Stimulated activated CD8-positive, alpha-beta memory T cell treated with anti-CD3 and anti-CD28 coated beads, Interleukin-15, amount 100 ng/mL, for 1 hour (primary cell): Measurements from ENCODE around the gene EFCAB10.

Experiments used
- DNase-seq: peaks from one replicate; pipeline ENCODE4 v3.0.0-alpha.2; 2020; ENCODE audit warnings: low read depth

Gene EFCAB10, protein sequence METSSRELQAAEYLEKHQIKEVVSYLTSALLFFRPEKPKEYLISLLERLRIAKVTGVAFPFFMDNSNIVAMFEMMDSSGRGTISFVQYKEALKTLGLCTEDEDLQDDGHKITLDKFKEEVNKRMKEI

DNA sequence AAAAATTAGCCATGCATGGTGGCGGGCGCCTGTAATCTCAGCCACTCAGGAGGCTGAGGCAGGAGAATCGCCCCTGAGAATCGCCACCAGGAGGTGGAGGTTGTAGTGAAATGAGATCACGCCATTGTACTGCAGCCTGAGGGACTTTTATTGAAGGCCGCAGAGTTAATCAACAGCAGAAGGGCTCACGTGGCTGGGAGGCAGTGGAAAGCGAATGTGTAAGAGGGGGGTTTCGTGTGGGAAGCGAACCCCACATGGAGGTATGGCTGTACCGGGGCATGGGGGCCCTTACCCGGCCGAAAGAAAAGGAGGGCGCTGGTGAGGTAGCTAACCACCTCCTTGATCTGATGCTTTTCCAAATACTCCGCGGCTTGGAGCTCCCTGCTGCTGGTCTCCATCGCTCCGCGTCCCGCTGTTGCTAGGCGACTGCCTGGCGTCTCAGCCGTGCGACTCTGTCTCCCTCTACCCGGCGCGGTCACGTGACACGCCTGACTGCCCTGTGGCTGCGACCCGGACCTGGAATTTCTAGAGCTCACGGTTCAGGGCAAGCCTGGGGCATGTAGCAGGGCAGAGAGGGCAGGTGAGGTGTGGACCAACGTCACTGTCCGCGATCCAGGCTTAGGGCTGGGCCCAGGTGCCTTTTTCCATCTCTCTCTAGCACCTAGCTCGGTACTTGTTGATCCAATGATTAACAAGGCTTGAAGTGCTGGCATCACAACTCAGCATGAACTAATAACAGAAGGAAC is at the start of gene EFCAB10:
TSS of gene EFCAB10 (minus strand) at position 428 of the 746 bp plus-strand sequence. CDS start at position 398, 30 bp downstream.
- DNase-seq: no peak

DNA sequence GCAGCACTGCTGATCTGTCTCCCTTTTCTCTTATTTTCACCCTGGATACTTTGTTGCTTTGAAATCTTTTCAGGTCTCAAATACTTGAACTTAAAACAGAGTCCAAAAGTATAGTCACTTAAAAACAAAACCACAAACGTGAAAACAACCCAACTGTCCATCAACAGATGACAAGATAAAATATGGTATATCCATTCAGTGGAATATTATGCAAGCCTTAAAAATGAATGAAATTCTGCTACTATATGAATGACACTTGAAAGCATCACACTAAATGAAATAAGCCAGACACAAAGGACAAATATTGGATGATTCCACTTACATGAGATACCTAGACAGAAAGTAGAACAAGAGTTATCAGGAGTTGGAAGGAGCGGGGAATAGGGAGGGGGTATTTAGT is 44.7 kb upstream of the EFCAB10 start:
- no peak for DNase-seq

GRCh38 chr7:105623906-105624305 is 42.6 kb upstream of the EFCAB10 start:
- no peak for DNase-seq

DNA sequence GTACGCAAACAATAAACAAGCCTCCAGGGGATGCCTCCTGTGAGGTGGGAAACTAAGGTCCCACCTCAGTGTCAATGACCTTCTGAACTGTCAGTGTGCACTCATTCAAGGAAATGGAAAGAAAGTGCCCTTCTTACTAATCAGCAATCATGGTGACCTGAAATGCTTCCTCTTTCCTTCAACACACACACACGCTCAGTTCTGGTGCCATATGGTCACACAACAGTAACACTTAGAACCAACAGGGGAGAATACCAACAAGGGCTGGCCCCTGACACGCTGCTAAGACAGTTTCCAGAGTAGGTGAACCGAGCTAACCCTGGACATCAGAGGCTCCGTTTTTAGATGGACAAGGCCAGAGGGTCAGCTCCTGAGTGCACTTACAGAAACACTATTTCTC is 42.1 kb upstream of the EFCAB10 start:
- DNase-seq: no peak

- no peak for DNase-seq
These were observed 40.9 kb upstream of the EFCAB10 start for GRCh38 chr7:105622106-105622731.

GRCh38 chr7:105621617-105622016 is 40.3 kb upstream of the EFCAB10 start:
- DNase-seq: no peak

DNA sequence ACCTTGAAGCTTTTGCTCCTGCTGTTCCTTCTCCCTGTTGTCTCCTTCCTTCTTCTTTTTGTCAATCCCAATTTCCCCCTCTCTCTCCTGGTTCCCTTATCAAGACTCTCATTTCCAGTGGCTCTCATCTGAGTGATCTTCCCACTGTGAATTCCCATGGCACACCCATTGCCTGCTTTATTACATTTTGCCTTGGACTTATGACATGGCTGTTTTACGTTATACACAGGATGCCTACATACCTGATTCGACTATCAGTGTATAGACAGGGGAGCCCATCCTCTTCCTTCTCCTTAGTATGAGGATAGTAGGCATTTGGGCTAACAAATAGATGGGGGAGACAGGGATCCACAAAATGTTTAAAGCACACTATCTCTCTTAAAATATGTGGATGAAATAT is 39.9 kb upstream of the EFCAB10 start:
- no peak for DNase-seq

DNA sequence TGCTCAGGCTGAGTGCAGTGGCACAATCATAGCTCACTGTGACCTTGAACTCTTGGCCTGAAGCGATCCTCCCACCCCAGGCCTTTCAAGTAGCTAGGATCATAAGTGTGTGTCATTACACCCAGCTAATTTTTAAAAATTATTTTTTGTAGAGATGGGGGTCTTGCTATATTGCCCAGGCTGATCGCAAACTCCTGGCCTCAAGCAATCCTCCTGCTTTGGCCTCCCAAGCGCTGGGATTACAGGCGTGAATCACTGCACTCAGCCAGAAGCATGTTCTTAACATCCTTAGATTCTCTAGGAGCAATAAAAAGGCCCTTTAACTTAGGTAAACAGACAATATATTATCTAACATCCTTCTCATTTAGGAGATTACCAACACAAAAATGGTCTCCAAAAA is 38.3 kb upstream of the EFCAB10 start:
- no peak for DNase-seq

- DNase-seq: no peak
These were observed 36.7 kb upstream of the EFCAB10 start for GRCh38 chr7:105618016-105618296.

GRCh38 chr7:105617280-105618015 is 36.2 kb upstream of the EFCAB10 start:
- no peak for DNase-seq

DNA sequence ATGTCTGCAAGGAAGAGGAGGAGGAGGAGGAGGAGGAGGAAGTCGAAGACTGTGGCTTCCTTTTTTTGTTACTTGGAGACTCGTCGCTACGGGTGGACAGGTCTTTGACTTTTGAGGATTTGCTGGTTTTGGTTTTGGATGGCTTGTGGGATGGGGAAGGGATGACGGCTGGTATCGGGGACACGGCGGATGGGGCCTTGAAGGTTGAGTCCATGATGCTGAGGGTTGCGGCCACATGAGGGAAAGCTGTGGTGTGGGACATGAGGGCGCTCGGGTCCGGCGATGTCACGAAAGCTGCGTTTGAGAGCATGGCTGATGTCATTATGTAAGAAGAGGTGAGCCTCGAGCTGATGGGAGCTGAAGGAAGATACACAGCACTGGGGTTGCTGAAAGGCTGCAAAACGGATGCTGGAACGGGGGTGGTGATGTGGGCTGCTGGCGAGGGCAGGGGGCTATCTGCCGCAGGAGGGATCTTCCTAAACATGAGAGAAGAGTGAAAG is 33.1 kb upstream of the EFCAB10 start:
- no peak for DNase-seq

DNA sequence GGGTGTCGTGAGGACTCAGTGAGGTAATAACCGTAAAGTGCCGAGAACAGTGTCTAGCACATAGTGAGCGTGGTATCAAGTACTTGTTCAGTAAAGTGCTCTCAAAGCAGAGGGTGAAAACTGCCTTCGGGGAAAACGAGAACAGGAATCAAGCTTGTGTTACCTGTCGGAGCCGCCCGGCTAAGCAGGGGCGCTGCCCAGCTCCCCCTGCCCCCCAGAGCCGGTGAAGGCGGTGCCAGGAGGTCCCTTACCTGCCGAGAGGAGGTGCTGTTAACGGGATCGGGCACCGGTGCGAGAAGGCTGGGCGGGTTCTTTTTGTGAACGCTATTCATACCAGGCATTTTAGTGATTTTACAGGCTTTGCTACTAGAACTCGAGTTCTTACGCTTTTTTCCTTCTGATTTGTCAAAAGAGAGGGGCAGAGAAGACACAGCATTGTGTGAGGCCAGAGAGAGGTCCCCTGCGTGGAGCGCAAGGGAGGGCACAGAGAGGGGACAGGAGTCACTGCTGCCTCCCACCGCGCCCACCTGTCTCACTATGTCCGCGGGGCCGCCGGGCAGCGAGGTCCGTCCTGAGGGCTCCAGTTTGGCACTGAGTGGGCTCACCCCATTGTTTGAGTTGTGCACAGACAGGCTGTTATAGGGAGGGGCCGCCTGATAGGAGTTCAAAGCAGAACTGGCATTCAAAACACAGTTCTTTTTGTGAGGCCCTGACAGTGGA is 32.5 kb upstream of the EFCAB10 start:
- DNase-seq: no peak

GRCh38 chr7:105612806-105613205 is 31.5 kb upstream of the EFCAB10 start:
- no peak for DNase-seq

GRCh38 chr7:105611856-105612775 is 30.8 kb upstream of the EFCAB10 start:
- no peak for DNase-seq

DNA sequence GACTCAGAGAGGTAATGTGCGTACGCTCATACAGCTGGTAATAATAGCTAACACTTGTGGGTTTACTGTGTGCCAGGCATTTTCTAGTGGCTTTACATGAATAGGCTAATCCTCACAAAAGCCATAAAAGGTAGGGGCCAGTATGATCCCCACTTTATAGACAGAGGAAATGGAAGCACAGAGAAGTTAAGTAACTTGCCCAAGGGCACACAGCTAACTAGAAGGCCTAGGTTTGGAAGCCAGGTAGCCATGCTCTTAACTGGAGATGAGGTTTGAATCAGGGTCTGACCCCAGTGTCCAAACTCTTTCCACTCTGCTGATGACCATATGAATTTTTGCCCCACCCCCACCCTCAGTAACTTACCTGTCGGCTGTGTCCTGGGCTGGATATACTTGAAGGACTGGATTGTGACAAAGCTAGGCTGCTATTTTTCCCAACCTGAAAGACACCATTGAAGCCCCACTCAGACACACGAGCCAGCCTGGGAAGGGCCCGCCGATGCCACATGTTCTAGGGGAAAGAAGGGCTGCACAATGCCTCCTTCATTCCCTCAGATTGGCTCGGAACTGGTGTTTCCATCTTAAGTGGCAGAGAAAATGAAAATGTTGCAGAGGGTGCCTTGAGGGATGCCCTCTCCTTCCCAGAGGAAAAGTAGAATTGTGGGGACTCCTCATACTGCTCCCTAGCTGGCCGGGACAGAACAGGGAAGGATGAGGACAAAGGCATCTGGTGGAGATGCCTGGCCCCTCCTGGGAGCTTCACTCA is 29.1 kb upstream of the EFCAB10 start:
- no peak for DNase-seq

- no peak for DNase-seq
These were observed 21.3 kb upstream of the EFCAB10 start for GRCh38 chr7:105602325-105603305.

DNA sequence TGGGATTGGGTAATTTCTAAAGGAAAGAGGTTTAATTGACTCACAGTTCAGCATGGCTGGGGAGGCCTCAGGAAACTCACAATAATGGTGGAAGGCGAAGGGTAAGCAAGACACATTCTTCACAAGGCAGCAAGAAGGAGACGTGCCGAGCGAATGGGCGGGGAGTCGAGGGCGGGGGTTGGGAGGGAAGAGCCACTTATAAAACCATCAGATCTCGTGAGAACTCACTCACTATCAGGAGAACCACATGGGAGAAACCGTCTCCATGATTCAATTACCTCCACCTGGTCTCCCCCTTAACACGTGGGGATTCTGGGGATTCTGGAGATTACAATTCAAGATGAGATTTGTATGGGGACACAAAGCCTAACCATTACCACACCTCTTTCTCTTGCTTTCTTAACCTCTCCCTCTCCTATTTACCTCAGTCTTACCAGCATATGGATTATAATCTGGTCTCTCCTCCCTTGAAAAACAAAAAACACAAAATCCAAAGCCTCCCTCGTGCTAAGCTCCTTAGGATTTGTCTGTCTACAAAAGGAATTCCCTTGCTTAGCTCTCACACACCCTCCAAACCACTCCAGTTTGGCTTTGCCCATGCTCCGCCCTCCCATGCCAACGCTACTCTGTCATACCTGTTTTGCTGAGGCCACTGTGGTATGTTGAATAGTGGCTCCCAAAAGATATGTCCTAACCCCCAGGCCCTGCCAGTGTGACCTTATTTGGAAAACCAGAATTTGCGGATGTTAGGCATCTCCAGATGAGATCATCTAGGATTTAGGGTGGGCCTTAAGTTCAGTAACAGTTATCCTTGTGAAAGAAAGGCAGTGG is 19.6 kb upstream of the EFCAB10 start:
- no peak for DNase-seq

- no peak for DNase-seq
These were observed 18.3 kb upstream of the EFCAB10 start for GRCh38 chr7:105599551-105599950.
